GM12892 (cell line): ENCODE results near the gene CHST2.

Experiments
- DNase-seq: peaks from one replicate; pipeline ENCODE4 v3.0.0; 2011; ENCODE audit not compliant: insufficient read length
- FAIRE-seq: peaks from 2 replicates; lab custom pipeline; 2011; peaks lifted over from hg19 to GRCh38; lab: Jason Lieb, UNC
- POLR2A ChIP-seq: IDR thresholded peaks from 2 replicates; pipeline ENCODE4 v1.6.1; 2011; ENCODE audit warnings: low read depth, low read length, control low read depth
- POLR2AphosphoS5 ChIP-seq: IDR thresholded peaks from 2 replicates; pipeline ENCODE4 v1.6.1; 2011; ENCODE audit warnings: low read depth, low read length, control low read depth
- TAF1 ChIP-seq: IDR thresholded peaks from 2 replicates; pipeline ENCODE4 v1.6.1; 2011; ENCODE audit warnings: low read depth, mild to moderate bottlenecking, control low read depth, low read length, borderline replicate concordance

The CHST2 gene

GRCh38 chr3:143084856-143085731 lies 34.5 kb upstream of the CHST2 start:
- FAIRE-seq = peak; percentile 76
- TF ChIP-seq TAF1 (no peak), POLR2A (no peak), POLR2AphosphoS5 (no peak)

GRCh38 chr3:143088835-143089234 lies 30.7 kb upstream of the CHST2 start:
- DNase-seq (no peak), FAIRE-seq (no peak)
- no peak for TF ChIP-seq POLR2A
- TF ChIP-seq TAF1 = no peak
- no peak for TF ChIP-seq POLR2AphosphoS5

More at GRCh38 chr3:143084856-143085731, 34.5 kb upstream of the CHST2 start:
- DNase-seq = no peak

- FAIRE-seq (no peak), DNase-seq (no peak)
- TF ChIP-seq POLR2AphosphoS5 (no peak), POLR2A (no peak), TAF1 (no peak)
Observed at GRCh38 chr3:143089965-143090364, 29.6 kb upstream of the CHST2 start.

- FAIRE-seq (no peak), DNase-seq (no peak)
- TF ChIP-seq TAF1 (no peak), POLR2AphosphoS5 (no peak), POLR2A (no peak)
Observed at GRCh38 chr3:143090486-143090885, 29.1 kb upstream of the CHST2 start.

GRCh38 chr3:143090976-143091837 lies 28.4 kb upstream of the CHST2 start:
- DNase-seq (no peak), FAIRE-seq (peak; percentile 14)
- TF ChIP-seq POLR2AphosphoS5 = no peak
- TF ChIP-seq TAF1 = no peak
- no peak for TF ChIP-seq POLR2A

- FAIRE-seq = no peak
- no peak for DNase-seq
- TF ChIP-seq POLR2A = no peak
- TF ChIP-seq TAF1 = no peak
- TF ChIP-seq POLR2AphosphoS5 = no peak
Observed at GRCh38 chr3:143092191-143092590, 27.4 kb upstream of the CHST2 start.

GRCh38 chr3:143095813-143096212 lies 23.8 kb upstream of the CHST2 start:
- TF ChIP-seq POLR2AphosphoS5 (no peak), TAF1 (no peak), POLR2A (no peak)
- FAIRE-seq (no peak), DNase-seq (no peak)

- DNase-seq = no peak
- TF ChIP-seq TAF1 (no peak), POLR2A (no peak), POLR2AphosphoS5 (no peak)
- no peak for FAIRE-seq
Observed at GRCh38 chr3:143098032-143098764, 21.4 kb upstream of the CHST2 start.

- TF ChIP-seq TAF1 = no peak
- no peak for TF ChIP-seq POLR2A
- TF ChIP-seq POLR2AphosphoS5 = no peak
- no peak for FAIRE-seq
- DNase-seq = no peak
Observed at GRCh38 chr3:143099210-143099609, 20.4 kb upstream of the CHST2 start.

GRCh38 chr3:143099690-143100089 lies 19.9 kb upstream of the CHST2 start:
- TF ChIP-seq POLR2AphosphoS5 = no peak
- TF ChIP-seq TAF1 = no peak
- no peak for TF ChIP-seq POLR2A
- DNase-seq (no peak), FAIRE-seq (no peak)

GRCh38 chr3:143100451-143100850 lies 19.1 kb upstream of the CHST2 start:
- TF ChIP-seq TAF1 (no peak), POLR2AphosphoS5 (no peak), POLR2A (no peak)
- FAIRE-seq (no peak), DNase-seq (no peak)
